Lower leg skin (tissue), 3 donors: Measurements from ENCODE around the gene AGAP6.
"Not testable (repeated sequence)": the region's sequence is repeated elsewhere in the genome, so short reads cannot be mapped to it uniquely, and the experiment has no call there.

ENCODE experiments used
- CTCF ChIP-seq, 3 donors: fragments of 450-650 bp; IDR thresholded peaks; one replicate each; pipeline ENCODE4 v1.5.1; 2016; ENCODE audit warnings: antibody characterized with exemption in 3 of 3, mild to moderate bottlenecking in 3 of 3, moderate library complexity in 2 of 3
- POLR2A ChIP-seq, 2 donors: fragments of 450-650 bp; IDR thresholded peaks; one replicate each; pipeline ENCODE4 v1.6.1; 2016 to 2017; ENCODE audit warnings: antibody characterized with exemption in 2 of 2, mild to moderate bottlenecking in 1 of 2, moderate library complexity in 1 of 2

DNA sequence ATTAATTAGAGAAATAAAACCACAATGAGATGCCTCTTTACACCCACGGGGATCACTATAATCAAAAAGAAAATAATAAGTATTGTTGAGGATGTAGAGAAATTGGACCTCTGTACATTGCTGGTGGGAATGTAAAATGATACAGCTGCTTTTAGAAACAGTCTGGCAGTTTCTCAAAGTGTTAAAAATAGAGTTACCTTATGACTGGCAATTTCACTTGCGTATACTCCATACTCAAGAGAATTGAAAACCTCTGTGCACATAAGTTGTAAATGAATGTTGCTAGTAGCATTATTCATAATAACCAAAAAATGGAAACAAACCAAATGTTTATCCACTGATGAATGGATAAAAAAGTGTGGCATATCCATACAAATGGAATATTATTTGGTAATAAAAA lies 40.1 kb upstream of the AGAP6 start:
- TF ChIP-seq CTCF, POLR2A (IDR thresholded peaks at IDR 0.05): not testable (repeated sequence)
